ENCODE results near the gene ARHGAP11B.

- TF ChIP-seq CTCF (IDR thresholded peaks at IDR 0.05), result no peak
- no peak for TF ChIP-seq ZNF512 (CRISPR knock-in tag; IDR thresholded peaks at IDR 0.05; ENCODE audit: borderline replicate concordance)
- TF ChIP-seq TEAD4 (CRISPR knock-in tag; IDR thresholded peaks at IDR 0.05), result no peak
- no peak for TF ChIP-seq CREB1 (CRISPR knock-in tag; IDR thresholded peaks at IDR 0.05)
- no peak for TF ChIP-seq ZNF423 (CRISPR knock-in tag; IDR thresholded peaks at IDR 0.05)
- TF ChIP-seq, protein P1, sequence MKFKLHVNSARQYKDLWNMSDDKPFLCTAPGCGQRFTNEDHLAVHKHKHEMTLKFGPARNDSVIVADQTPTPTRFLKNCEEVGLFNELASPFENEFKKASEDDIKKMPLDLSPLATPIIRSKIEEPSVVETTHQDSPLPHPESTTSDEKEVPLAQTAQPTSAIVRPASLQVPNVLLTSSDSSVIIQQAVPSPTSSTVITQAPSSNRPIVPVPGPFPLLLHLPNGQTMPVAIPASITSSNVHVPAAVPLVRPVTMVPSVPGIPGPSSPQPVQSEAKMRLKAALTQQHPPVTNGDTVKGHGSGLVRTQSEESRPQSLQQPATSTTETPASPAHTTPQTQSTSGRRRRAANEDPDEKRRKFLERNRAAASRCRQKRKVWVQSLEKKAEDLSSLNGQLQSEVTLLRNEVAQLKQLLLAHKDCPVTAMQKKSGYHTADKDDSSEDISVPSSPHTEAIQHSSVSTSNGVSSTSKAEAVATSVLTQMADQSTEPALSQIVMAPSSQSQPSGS (CRISPR knock-in tag; IDR thresholded peaks at IDR 0.05; ENCODE audit: borderline replicate concordance, low read depth), result no peak
- no peak for TF ChIP-seq ELF4 (CRISPR knock-in tag; IDR thresholded peaks at IDR 0.05; ENCODE audit: low read depth)
- no peak for TF ChIP-seq MXD4 (CRISPR knock-in tag; IDR thresholded peaks at IDR 0.05; ENCODE audit: borderline replicate concordance)
- no peak for TF ChIP-seq SMAD4 (CRISPR knock-in tag; IDR thresholded peaks at IDR 0.05)
- no peak for TF ChIP-seq HMGXB4 (CRISPR knock-in tag; IDR thresholded peaks at IDR 0.05)
- TF ChIP-seq, protein P2, sequence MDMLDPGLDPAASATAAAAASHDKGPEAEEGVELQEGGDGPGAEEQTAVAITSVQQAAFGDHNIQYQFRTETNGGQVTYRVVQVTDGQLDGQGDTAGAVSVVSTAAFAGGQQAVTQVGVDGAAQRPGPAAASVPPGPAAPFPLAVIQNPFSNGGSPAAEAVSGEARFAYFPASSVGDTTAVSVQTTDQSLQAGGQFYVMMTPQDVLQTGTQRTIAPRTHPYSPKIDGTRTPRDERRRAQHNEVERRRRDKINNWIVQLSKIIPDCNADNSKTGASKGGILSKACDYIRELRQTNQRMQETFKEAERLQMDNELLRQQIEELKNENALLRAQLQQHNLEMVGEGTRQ (CRISPR knock-in tag; IDR thresholded peaks at IDR 0.05), result no peak
- no peak for TF ChIP-seq ZNF396 (CRISPR knock-in tag; IDR thresholded peaks at IDR 0.05; ENCODE audit: borderline replicate concordance)
- TF ChIP-seq ESRRA (CRISPR knock-in tag; IDR thresholded peaks at IDR 0.05; ENCODE audit: borderline replicate concordance), result no peak
Observed at GRCh38 chr15:30670056-30670455, 44.1 kb downstream of the ARHGAP11B start.
